SK-N-SH treated with all-trans-retinoic acid at 6 μM for 48 hours (cell line): Measurements from ENCODE around the gene UBE2N.
"Not testable (repeated sequence)": the region's sequence is repeated elsewhere in the genome, so short reads cannot be mapped to it uniquely, and the experiment has no call there.

ENCODE experiments used
- ARNTL ChIP-seq: fragments of 450-650 bp; formaldehyde crosslinking; IDR thresholded peaks from 2 replicates; pipeline ENCODE4 v1.5.0; 2020; ENCODE audit warnings: low read depth, mild to moderate bottlenecking, moderate library complexity, borderline replicate concordance
- BACH2 ChIP-seq: fragments of 250-450 bp; sonication (Bioruptor Pico); IDR thresholded peaks from 2 replicates; pipeline ENCODE4 v1.9.0; 2021; ENCODE audit warnings: mild to moderate bottlenecking, borderline replicate concordance
- CSDC2 ChIP-seq: fragments of 250-450 bp; sonication (Bioruptor Pico); IDR thresholded peaks from 2 replicates; pipeline ENCODE4 v1.5.0; 2020; ENCODE audit warnings: mild to moderate bottlenecking, moderate library complexity
- GLIS3 ChIP-seq: fragments of 250-450 bp; sonication (Bioruptor Pico); IDR thresholded peaks from 2 replicates; pipeline ENCODE4 v1.5.0; 2020; ENCODE audit warnings: mild to moderate bottlenecking, moderate library complexity
- PPARA ChIP-seq: fragments of 250-450 bp; sonication (Bioruptor Pico); IDR thresholded peaks from 2 replicates; pipeline ENCODE4 v1.5.0; 2020; ENCODE audit warnings: mild to moderate bottlenecking, borderline replicate concordance
- SNAI2 ChIP-seq: fragments of 250-450 bp; sonication (Bioruptor Pico); IDR thresholded peaks from 2 replicates; pipeline ENCODE4 v1.5.0; 2020; ENCODE audit warnings: mild to moderate bottlenecking, moderate library complexity
- TOX ChIP-seq: fragments of 250-450 bp; sonication (Bioruptor Pico); IDR thresholded peaks from 2 replicates; pipeline ENCODE4 v1.8.0; 2021; ENCODE audit warnings: mild to moderate bottlenecking, moderate library complexity, borderline replicate concordance
- ZC3H10 ChIP-seq: fragments of 250-450 bp; sonication (Bioruptor Pico); IDR thresholded peaks from 2 replicates; pipeline ENCODE4 v1.5.1; 2021; ENCODE audit warnings: mild to moderate bottlenecking, moderate library complexity
- ZNF70 ChIP-seq: fragments of 450-650 bp; formaldehyde crosslinking; IDR thresholded peaks from 2 replicates; pipeline ENCODE4 v1.5.0; 2020; ENCODE audit warnings: mild to moderate bottlenecking, moderate library complexity
- TF ChIP-seq, protein P1 (sequence below): fragments of 250-450 bp; sonication (Bioruptor Pico); IDR thresholded peaks from 2 replicates; pipeline ENCODE4 v1.8.0; 2020; ENCODE audit warnings: mild to moderate bottlenecking, moderate library complexity, borderline replicate concordance
- TF ChIP-seq, protein P2 (sequence below): fragments of 250-450 bp; sonication (Bioruptor Pico); IDR thresholded peaks from 2 replicates; pipeline ENCODE4 v1.5.0; 2020; ENCODE audit warnings: mild to moderate bottlenecking, moderate library complexity
- TF ChIP-seq, protein P3 (sequence below): fragments of 250-450 bp; sonication (Bioruptor Pico); IDR thresholded peaks from 2 replicates; pipeline ENCODE4 v1.5.1; 2020; ENCODE audit warnings: low read depth, mild to moderate bottlenecking, moderate library complexity

DNA sequence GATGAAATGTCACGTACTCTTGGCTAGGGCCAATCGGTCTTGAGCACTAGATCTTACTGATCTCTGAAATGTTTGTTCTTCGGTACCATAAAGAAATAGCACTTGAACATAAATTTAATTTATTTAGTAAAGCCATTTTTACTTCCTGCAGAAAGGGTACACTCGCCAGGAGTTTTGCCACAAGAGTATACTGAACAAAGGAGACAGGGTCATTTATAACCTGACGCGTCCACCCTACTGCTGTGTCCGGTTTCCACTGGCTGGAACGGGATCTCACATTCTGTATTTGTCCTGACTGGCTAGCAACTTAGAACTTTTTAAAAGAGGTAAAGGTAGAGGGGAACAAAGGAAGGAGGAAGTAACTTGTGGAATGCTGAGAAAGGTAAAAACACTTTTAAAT lies 29.4 kb downstream of the UBE2N start:
- not testable (repeated sequence) for TF ChIP-seq BACH2; CSDC2 (CRISPR knock-in tag); TOX (CRISPR knock-in tag); SNAI2; ZNF70 (CRISPR knock-in tag); ARNTL (CRISPR knock-in tag); GLIS3; PPARA; ZC3H10 (CRISPR knock-in tag)
- TF ChIP-seq, protein P1, sequence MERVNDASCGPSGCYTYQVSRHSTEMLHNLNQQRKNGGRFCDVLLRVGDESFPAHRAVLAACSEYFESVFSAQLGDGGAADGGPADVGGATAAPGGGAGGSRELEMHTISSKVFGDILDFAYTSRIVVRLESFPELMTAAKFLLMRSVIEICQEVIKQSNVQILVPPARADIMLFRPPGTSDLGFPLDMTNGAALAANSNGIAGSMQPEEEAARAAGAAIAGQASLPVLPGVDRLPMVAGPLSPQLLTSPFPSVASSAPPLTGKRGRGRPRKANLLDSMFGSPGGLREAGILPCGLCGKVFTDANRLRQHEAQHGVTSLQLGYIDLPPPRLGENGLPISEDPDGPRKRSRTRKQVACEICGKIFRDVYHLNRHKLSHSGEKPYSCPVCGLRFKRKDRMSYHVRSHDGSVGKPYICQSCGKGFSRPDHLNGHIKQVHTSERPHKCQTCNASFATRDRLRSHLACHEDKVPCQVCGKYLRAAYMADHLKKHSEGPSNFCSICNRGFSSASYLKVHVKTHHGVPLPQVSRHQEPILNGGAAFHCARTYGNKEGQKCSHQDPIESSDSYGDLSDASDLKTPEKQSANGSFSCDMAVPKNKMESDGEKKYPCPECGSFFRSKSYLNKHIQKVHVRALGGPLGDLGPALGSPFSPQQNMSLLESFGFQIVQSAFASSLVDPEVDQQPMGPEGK (CRISPR knock-in tag): not testable (repeated sequence)
- TF ChIP-seq, protein P2, sequence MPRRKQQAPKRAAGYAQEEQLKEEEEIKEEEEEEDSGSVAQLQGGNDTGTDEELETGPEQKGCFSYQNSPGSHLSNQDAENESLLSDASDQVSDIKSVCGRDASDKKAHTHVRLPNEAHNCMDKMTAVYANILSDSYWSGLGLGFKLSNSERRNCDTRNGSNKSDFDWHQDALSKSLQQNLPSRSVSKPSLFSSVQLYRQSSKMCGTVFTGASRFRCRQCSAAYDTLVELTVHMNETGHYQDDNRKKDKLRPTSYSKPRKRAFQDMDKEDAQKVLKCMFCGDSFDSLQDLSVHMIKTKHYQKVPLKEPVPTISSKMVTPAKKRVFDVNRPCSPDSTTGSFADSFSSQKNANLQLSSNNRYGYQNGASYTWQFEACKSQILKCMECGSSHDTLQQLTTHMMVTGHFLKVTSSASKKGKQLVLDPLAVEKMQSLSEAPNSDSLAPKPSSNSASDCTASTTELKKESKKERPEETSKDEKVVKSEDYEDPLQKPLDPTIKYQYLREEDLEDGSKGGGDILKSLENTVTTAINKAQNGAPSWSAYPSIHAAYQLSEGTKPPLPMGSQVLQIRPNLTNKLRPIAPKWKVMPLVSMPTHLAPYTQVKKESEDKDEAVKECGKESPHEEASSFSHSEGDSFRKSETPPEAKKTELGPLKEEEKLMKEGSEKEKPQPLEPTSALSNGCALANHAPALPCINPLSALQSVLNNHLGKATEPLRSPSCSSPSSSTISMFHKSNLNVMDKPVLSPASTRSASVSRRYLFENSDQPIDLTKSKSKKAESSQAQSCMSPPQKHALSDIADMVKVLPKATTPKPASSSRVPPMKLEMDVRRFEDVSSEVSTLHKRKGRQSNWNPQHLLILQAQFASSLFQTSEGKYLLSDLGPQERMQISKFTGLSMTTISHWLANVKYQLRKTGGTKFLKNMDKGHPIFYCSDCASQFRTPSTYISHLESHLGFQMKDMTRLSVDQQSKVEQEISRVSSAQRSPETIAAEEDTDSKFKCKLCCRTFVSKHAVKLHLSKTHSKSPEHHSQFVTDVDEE (CRISPR knock-in tag): not testable (repeated sequence)
- TF ChIP-seq, protein P3, sequence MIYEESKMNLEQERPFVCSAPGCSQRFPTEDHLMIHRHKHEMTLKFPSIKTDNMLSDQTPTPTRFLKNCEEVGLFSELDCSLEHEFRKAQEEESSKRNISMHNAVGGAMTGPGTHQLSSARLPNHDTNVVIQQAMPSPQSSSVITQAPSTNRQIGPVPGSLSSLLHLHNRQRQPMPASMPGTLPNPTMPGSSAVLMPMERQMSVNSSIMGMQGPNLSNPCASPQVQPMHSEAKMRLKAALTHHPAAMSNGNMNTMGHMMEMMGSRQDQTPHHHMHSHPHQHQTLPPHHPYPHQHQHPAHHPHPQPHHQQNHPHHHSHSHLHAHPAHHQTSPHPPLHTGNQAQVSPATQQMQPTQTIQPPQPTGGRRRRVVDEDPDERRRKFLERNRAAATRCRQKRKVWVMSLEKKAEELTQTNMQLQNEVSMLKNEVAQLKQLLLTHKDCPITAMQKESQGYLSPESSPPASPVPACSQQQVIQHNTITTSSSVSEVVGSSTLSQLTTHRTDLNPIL (CRISPR knock-in tag): not testable (repeated sequence)
